NCI-H146 treated with DMSO at 0.1 percent for 48 hours (cell line): ENCODE data around the gene PIP4K2A.

ENCODE experiments used
- DNase-seq: peaks from one replicate; lab custom pipeline; 2025; ENCODE audit not compliant: unreplicated experiment; lab: John Stamatoyannopoulos, UW

PIP4K2A gene

GRCh38 chr10:22603581-22603980 is 110.8 kb downstream of the PIP4K2A start:
- no peak for DNase-seq

- DNase-seq: no peak
Measured at GRCh38 chr10:22601618-22602017, 112.8 kb downstream of the PIP4K2A start.

GRCh38 chr10:22599636-22600228 is 114.6 kb downstream of the PIP4K2A start:
- DNase-seq: no peak

- no peak for DNase-seq
Measured at GRCh38 chr10:22599048-22599561, 115.3 kb downstream of the PIP4K2A start.

- DNase-seq: peak; percentile 63
Measured at GRCh38 chr10:22598478-22598877, 115.9 kb downstream of the PIP4K2A start.

GRCh38 chr10:22597138-22597537 is 117.2 kb downstream of the PIP4K2A start:
- DNase-seq: no peak

GRCh38 chr10:22593636-22594198 is 120.7 kb downstream of the PIP4K2A start:
- no peak for DNase-seq

- no peak for DNase-seq
Measured at GRCh38 chr10:22593026-22593425, 121.4 kb downstream of the PIP4K2A start.

- no peak for DNase-seq
Measured at GRCh38 chr10:22589851-22590514, 124.4 kb downstream of the PIP4K2A start.

GRCh38 chr10:22588462-22588861 is 125.9 kb downstream of the PIP4K2A start:
- DNase-seq: no peak

- no peak for DNase-seq
Measured at GRCh38 chr10:22583683-22584082, 130.7 kb downstream of the PIP4K2A start.

GRCh38 chr10:22581461-22581860 is 132.9 kb downstream of the PIP4K2A start:
- no peak for DNase-seq

GRCh38 chr10:22580711-22581110 is 133.7 kb downstream of the PIP4K2A start:
- DNase-seq: no peak

GRCh38 chr10:22579826-22580225 is 134.6 kb downstream of the PIP4K2A start:
- DNase-seq: no peak

GRCh38 chr10:22573820-22574569 is 140.4 kb downstream of the PIP4K2A start:
- DNase-seq: no peak

- DNase-seq: no peak
Measured at GRCh38 chr10:22570733-22571430, 143.5 kb downstream of the PIP4K2A start.

- DNase-seq: no peak
Measured at GRCh38 chr10:22570234-22570633, 144.1 kb downstream of the PIP4K2A start.

GRCh38 chr10:22568928-22569327 is 145.4 kb downstream of the PIP4K2A start:
- no peak for DNase-seq

- DNase-seq: no peak
Measured at GRCh38 chr10:22564060-22564459, 150.3 kb downstream of the PIP4K2A start.

GRCh38 chr10:22561909-22562308 is 152.5 kb downstream of the PIP4K2A start:
- no peak for DNase-seq

- peak; percentile 98 for DNase-seq
Measured at GRCh38 chr10:22560913-22561239, 153.5 kb downstream of the PIP4K2A start.
